RCC 7860 (cell line): ENCODE data around the gene MRTFA.
"Not testable (repeated sequence)": the region's sequence is repeated elsewhere in the genome, so short reads cannot be mapped to it uniquely, and the experiment has no call there.

Source experiments
- DNase-seq: peaks from one replicate; pipeline ENCODE4 v3.0.0-alpha.2; 2015; ENCODE audit warnings: low spot score
- FAIRE-seq: peaks from 2 replicates; lab custom pipeline; 2012; peaks lifted over from hg19 to GRCh38; lab: Jason Lieb, UNC

MRTFA gene

DNA sequence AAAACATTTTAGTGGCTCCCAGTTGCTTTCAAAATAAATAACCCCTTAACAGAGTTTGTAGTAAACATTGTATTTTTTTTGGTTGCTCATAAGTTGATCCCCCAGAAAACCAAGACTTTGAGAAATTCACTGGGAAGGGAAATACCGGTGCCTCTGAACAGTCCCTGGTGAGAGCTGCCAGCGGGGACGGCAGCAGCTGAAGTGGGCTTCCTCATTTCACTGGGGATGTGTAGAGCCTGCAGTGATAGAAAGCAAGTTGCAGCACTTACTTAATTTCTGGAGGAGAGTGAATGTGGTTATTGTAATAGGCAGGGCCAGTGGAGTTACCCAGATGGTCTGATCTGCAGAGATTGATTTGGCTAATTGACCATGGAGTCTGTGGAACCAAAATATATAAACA lies 24.2 kb upstream of the MRTFA start:
- no peak for DNase-seq
- no peak for FAIRE-seq

DNA sequence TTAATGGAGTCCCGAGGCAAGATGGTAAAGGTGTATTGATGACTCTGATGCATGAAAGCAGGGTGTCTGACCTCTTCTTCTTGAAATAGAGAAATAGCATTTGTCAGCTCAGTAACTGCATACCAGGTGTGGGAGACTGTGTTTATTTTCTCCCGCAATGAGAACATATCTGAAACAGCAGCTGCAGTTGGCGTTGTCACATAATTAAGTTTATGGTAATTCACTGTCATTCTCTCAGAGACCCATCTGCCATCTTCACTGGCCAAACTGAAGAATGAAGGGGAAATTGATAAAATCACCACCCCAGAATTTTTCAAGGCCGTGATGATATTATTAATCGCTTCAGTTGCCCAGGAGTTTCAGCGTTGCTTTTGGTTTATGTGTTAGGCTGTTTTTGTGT lies 22.6 kb upstream of the MRTFA start:
- DNase-seq: no peak
- no peak for FAIRE-seq

DNA sequence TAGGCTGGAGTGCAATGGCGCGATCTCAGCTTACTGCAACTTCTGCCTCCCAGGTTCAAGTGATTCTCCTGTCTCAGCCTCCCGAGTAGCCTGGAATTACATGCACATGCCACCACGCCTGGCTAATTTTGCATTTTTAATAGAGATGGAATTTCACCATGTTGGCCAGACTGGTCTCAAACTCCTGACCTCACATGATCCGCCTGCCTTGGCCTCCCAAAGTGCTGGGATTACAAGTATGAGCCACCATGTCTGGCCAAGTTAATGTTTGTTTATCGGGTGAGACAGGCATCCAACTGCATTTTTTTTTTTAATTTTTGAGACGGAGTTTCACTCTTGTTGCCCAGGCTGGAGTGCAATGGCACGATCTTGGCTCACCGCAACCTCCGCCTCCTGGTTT lies 20.1 kb upstream of the MRTFA start:
- not testable (repeated sequence) for DNase-seq, FAIRE-seq

DNA sequence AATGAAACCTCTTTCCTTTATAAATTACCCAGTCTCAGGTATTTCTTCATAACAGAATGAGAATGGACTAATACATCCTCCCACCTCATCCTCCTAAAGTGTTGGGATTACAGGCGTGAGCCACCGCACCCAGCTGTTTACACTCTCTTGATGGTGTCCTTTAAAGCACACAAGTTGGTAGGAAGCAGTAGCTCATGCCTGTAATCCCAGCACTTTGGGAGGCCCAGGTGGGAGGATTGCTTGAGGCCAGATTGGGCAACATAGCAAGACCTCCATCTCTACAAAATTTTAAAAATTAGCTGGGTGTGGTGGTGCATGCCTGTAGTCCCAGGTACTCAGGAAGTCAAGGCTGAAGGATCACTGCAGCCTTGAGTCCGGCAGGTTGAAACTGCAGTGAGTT lies 19.4 kb upstream of the MRTFA start:
- not testable (repeated sequence) for DNase-seq, FAIRE-seq

DNA sequence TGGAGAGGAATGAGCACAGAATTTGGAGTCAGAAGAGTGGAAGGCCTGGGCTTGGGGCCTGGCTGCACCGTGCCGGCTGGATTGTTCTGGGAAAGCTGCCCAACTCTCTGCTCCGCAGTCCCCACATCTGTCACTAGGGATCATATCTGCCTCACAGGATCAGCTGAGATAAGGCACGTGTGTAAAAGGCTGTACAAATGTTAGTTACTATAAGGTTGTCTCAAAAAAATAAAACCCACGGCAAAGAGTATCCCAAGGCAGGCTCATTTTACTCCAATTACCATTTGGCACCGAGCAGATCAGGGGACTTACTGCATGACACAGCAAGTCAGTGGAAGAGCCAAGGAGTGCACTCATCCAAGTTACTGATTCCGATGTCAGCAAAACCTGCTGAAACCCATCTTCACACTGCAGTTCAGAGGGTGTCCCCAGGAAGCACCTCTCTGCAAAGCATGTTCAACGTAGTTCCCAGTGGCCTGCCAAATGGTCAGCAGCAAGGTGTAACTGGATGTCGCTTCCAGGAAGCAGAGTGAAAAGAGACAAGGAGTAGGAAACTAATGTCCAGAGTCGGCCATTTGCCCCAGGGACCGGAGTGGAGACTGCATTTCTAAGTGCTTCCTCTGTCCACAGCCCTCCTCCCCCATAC lies 18.1 kb upstream of the MRTFA start:
- DNase-seq: peak; percentile 33
- no peak for FAIRE-seq

DNA sequence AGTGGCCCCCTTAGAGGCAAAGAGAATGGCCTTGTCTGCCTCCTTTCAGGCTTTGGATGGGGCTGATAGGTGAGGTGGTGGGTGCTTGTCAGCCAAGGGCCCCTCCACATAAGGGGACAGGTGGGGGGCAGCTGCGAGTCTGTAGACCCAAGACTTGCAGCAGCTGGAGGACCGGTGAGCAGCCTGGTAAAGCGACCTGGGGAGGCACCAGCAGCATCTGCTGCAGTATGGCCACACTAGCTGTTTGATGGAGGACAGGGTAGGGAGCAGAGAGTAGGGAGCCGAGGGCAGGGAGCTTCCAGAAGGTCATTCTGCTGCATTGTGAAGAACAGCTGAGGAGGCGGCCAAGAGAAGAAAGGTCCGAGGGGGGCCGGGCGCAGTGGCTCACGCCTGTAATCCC lies 16.8 kb upstream of the MRTFA start:
- DNase-seq (no peak), FAIRE-seq (no peak)

DNA sequence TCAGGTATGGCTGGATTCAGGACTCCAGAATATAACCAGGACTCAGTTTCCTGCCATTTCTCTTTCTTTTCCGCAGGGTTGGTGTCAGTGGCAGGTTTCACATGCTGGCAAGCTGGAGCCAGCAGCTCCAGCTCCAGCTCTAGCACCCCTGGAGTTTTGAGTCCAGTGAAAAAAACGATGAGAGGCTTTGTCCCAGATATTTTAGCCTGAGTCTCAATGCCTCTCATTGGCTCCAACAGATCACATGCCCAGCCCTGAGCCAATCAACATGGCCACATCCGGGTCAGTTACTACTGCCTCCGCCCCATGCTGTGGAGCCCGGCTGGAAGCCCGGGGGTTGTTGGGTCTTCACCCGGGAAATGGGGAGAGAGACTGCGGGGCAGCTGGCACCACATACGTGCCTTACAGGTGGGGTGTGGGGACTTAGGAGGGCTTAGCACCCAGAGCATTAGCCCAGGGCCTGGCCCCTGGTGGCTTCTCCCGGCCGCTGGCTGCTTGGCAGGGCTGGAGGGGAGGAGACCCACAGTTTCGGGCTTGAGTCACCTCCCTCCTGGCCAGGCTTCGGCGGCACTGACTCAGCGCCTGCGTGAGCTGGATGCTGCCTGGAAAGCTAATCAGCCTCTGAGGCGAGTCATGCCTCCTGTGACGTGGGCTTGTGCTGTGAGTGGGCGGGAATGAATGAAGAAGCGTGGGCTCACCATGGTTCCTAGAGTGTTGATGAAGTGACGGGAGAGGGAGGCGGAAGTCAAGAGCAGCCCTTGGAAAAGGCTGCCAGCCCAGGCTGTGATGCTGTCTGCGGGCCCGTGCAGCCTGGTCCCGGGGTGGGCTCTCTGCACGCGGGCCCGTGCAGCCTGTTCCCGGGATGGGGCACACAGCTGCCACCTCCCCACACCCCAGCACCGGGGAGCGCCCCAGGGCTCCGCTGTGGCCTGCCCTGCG lies 15.3 kb upstream of the MRTFA start:
- DNase-seq (peak; percentile 97), FAIRE-seq (peak; percentile 81)

DNA sequence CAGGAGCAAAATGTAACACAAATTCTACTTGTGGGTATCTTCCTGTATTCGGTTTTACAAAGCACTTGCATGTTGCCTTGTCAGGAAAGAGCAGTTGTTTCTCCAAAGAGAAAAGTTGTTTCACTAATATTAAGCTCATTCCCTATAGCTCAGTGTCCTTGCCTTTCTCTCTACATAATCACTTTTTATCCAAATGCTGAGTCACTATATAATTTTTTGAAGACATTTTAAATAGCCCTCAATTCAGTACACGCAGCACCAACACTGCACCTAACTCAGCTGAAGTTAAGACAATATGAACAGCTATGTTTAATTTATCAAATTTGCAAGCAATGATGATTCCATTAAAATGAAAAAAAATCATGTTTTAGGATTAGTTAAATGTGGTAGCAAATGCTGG lies 14.5 kb upstream of the MRTFA start:
- no peak for FAIRE-seq
- no peak for DNase-seq

DNA sequence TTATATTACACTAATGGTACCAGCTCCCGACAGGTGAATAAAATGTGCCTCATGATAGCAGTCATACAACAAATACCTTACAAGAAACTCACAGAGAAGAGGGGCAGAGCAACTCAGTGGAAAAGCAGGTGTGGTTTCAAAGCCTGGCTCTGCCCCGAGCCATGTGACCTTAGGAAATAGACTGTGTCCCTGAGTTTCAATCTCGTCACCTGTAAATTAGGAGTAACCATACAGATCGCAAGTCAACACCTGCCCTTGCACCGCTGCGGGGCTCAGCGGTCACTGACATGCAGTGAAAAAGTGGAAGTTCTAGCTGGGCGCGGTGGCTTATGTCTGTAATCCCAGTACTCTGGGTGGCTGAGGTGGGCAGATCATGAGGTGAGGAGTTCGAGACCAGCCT lies 11.9 kb upstream of the MRTFA start:
- no peak for FAIRE-seq
- DNase-seq: no peak

DNA sequence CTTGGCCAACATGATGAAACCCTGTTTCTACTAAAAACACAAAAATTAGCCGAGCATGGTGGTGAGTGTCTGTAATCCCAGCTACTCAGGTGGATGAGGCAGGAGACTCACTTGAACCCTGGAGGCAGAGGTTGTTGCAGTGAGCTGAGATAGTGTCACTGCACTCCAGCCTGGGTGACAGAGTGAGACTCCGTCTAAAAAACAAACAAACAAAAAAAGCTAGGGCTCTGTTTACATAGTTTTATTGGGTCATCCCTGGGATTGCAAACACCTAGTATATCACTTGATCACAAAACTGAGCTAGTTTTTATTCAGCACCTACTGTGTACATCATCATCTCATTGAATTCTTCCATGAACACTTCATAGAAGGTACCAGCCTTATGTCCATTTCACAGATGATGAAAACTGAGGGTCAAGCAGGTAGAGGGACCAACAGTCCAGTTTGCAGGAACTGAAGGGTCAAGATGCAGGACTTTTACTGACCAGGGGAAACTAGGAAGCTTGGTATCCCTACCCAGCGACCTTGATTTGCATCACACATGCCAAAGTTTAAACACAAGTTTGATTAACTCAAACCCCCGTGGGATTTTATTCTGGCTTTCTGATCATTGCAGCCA lies 9.2 kb upstream of the MRTFA start:
- no peak for FAIRE-seq
- DNase-seq: no peak

DNA sequence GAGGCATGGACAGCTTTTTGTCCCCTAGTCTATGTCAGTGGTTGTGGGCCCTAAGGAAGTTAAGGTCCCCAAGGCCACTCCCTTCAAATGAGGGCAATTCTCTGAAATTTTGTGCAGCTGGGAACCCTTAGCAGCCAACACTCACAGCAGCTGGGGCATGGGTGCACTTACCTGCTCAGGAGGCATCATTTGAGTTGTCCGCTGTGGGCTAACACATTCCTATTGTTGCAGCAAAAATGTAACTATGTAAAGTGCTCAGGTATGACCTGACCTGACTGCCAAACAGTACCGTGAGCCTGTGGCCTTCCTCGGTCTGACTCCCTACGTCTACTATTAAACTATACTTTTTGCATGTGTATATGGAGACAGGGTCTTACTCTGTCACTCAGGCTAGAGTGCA lies 5.8 kb upstream of the MRTFA start:
- DNase-seq: no peak
- no peak for FAIRE-seq

DNA sequence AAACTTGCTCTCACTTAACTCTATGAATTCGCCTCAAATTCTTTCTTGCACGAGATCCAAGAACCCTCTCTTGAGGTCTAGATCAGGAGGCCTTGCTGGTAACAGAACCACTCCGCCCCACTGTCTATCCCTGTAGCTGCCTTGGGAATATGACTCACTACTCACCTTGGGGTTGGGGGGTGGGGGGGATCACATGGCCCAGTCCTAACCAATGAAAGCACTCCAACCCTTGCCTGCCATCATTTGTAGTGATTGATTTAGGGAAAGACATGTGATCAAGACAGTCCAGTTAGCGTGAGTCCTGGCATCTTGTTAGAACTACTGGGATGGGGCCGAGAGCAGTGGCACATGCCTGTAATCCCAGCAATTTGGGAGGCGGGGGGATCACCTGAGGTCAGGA lies 4.8 kb upstream of the MRTFA start:
- FAIRE-seq: no peak
- DNase-seq: no peak

DNA sequence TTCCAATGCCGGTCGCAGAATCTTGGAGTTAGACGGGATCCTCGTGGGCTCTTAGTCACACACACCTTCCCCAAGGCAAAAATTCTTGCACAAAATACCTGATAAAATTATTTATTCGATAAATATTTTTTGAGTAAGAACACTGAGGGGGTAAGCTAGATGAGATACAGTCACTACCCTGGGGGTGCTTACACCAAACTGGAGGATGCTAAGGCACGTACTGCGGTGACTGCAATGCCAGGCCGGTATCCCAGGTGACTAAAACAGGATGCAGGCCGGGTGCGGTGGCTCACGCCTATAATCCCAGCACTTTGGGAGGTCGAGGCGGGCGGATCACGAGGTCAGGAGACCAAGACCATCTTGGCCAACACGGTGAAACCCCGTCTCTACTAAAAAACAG lies 1.7 kb upstream of the MRTFA start:
- FAIRE-seq (no peak), DNase-seq (no peak)

DNA sequence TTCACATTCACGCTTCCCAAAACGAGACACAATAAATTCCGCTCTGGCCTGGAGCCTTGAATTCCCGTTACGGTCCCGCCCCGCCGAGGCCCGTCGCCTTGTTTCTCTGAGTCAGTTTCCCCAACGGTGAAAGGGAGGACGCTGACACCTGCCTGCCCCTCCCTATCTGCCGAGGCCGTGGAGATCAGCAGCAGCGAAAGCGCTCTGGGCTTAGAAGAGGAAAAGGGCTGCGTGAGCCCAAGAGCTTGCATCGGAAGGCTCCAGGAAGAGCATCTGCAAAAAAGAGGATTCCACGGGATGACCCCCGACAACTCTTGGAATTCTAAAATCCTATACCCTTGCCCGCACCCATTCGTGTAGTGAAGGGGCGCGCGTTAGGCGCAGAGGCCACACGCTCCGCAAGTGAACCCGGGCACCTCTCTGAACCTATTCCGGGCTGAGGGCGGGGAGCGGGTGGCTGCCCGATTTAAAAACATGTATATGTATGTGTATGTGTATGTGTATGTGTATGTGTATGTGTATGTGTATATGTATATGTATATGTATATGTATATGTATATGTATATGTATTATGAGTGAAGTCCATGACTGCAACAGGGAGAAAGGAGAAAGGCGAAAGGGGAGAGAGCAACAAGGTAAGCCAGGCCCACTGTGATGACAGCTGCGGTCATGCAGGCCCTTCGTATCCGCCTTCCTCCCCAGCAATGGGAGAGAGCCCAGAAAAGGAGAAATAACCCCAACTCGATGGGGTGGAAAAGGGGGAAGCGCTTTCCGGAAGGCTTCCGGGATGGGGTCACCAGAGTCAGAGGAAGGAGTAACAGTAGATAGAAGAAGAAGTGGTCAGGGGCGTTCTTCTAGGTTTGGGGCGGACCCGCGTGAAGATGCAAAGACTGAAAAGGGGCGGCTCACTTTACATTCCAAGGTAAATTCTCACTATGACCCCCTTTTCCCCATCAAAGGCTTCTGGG lies 948 bp upstream of the MRTFA start:
- DNase-seq: peak; percentile 14
- FAIRE-seq: no peak

DNA sequence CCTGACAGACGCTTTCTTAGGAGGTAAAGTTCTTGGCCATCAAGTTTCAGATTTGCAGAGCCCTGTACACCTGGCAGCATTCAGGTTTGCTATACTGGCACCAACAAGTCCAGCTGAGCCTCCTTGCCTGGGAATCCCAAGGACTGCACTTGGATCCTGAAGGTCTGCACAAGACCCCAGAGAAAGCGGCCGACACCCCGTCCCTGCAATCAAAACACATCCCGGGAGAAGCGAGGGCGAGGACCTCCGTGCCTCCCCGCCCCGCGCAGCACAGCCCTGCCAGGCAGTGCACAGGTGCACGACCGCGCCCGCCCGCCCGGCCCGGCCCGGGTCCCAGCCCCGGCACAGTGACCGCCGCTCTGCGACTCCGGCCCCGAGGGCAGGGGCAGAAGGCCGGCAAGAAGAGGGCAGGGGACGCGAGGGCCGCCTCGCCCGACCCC lies 559 bp downstream of the MRTFA start:
- FAIRE-seq (no peak), DNase-seq (no peak)

DNA sequence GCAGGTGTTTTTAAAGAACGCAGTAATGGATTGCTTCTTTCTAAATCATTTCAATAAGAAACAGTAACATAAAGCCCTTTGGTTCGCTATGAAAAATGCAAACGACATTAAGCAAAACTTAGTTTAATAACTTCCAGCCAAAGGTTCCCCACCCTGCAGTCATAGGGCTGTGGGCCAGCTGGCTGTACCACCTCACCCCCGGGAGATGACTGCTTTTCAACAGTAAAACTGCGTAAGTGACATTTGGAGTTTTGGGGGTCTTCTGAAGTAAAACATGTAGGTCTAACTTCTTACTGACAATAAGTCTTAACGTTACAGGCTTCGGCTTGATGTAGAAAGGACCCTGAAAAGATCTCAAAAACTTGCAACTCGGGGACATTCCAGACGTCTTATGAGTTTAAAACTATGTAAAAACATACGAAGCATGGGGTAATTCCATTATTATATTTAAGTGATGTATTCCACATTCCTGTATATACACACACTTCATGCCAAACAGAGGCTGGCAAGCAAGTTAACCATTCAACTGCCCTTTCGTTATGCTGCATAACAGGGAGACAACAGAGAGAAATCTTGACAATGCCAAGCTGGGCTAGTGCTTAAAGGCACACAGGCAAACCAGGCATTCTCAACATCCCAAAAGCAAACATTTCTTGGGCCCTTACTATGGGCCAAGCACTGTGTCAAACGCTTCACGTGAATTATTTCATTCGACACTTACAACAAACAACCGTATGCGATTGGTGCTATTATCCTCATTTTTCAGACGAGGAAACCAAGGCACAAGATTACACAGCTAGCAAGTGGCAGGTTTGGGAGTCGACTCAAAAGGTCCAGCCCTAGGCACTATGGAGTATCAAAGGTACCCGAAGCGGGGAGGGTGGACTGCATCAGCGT lies 1.2 kb downstream of the MRTFA start:
- DNase-seq (no peak), FAIRE-seq (no peak)

DNA sequence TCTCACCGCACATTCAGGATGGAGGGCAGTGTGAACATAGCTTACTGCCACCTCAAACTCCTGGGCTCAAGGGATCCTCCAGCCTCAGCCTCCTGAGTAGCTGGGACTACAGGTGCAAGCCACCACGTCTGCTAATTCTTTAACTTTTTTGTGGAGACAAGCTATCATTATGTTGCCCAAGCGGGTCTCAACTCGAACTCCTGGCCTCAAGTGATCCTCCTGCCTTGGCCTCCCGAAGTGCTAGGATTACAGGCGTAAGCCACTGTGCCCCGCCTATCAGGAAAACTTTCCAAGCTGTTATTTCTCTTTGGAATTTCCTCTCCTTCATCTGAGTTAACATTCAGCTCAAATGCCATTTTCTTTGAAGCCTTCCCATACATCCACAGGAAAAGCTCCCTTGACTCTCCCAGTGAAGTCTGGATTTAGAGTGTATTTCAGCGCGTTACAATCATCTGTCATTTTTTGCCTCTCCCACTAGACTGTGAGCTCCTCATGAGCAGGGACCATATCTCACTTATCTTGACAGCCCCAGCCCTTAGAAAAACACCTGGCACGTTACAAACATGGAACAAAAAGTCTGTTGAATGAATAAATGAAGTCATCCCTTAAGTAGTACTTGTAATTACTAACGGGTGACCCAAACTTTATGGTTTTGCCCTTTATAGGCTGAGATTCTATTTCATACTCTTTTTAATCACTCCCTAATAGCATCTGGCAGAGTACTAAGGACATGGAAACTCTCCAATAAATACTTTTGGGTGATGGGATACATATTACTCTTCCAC lies 2.2 kb downstream of the MRTFA start:
- no peak for DNase-seq
- FAIRE-seq: no peak

DNA sequence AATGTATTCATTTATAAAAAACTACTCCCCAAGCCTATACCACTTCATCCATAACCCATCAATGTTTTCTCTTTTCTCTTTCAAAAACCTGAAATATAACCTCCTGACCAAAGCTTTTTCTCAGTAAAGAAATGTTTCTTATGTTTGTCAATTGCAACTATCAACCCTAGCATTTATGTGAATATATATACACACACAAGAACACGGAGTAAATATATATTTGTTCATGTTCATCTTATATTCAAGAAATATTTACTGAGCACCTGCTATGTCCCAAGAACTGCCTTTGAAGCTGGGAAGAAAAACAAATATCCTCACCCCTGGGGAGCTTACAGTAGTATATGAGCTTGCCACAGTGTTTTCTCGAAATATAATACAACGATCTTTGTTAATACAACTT lies 3.5 kb downstream of the MRTFA start:
- FAIRE-seq (no peak), DNase-seq (no peak)

DNA sequence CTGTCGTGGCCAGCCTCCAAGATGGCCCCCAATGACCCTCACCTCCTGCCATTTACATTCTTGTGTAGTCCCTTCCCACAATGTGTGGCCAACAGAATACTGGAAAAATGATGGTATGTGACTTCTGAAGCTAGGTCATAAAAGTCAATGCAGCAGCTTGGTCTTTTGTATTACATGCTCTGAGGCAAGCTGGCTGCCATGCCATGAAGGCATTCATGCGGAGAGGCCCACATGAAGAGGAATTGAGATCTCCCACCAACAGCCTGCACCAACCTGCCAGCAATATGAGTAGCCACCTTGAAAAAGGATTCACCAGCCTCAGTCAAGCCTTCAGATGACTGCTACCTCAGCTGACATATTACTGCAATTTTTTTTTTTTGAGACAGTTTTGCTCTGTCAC lies 4.6 kb downstream of the MRTFA start:
- FAIRE-seq (peak; percentile 74), DNase-seq (peak; percentile 80)
